Esophagus squamous epithelium (tissue), 5 donors: ENCODE results near the gene WIZ. TPM values are rescaled to one million over a fixed set of nuclear protein-coding genes. Genes with fewer than 3 reads are reported as not detected.
A peak's percentile ranks its signal among the peaks of the same experiment; 100 is the strongest.
"Not testable (repeated sequence)": the region's sequence is repeated elsewhere in the genome, so short reads cannot be mapped to it uniquely, and the experiment has no call there.

Experiments used
- DNase-seq: peaks from one replicate; lab custom pipeline; 2025; lab: John Stamatoyannopoulos, UW
- H3K27ac ChIP-seq, 4 donors: fragments of 200-600 bp; sonication (generic); one replicate each; pipeline ENCODE4 v1.5.1; 2016 to 2019; ENCODE audit warnings: mild to moderate bottlenecking in 1 of 4
- H3K27me3 ChIP-seq, 4 donors: fragments of 200-600 bp; sonication (generic); 1 replicate in 3 of 4; 2 replicates in 1 of 4; pipeline versions ENCODE4 v1.5.1 to v1.6.0; 2017 to 2021; ENCODE audit warnings: antibody characterized with exemption in 1 of 4
- H3K36me3 ChIP-seq, 3 donors: fragments of 200-600 bp; sonication (generic); one replicate each; pipeline ENCODE4 v1.5.1; 2016 to 2019
- H3K4me1 ChIP-seq, 3 donors: fragments of 200-600 bp; sonication (generic); one replicate each; pipeline ENCODE4 v1.5.1; 2017 to 2019
- H3K4me3 ChIP-seq, 4 donors: fragments of 200-600 bp; sonication (generic); 1 replicate in 3 of 4; 2 replicates in 1 of 4; pipeline ENCODE4 v1.5.1; 2016 to 2019; ENCODE audit warnings: mild to moderate bottlenecking in 2 of 4, moderate library complexity in 1 of 4
- H3K9me3 ChIP-seq, 3 donors: fragments of 200-600 bp; sonication (generic); one replicate each; pipeline ENCODE4 v1.5.1; 2016 to 2019
- POLR2A ChIP-seq, 4 donors: fragments of 450-650 bp; IDR thresholded peaks; one replicate each; pipeline ENCODE4 v1.6.1; 2017; ENCODE audit warnings: antibody characterized with exemption in 4 of 4, mild to moderate bottlenecking in 4 of 4, moderate library complexity in 3 of 4
- WGBS, 2 donors: methylation state at CpG; one replicate each; pipeline ENCODE4 v1.1.5; 2018; 5-methylcytosine and 5-hydroxymethylcytosine counted together
- intact Hi-C: fragments of 100-400 bp; cut with DNase I; formaldehyde crosslinking; loops from one replicate; pipeline ENCODE4 v1.15.0; 2022
- total RNA-seq, 4 donors: library from RNA; depleted of rRNA; stranded (reverse); fragments of >200 nt; gene quantifications; one replicate each; pipeline ENCODE4 v1.1.0, GENCODE V29; 2016
- TF ChIP-seq, protein P1 (sequence below), 6 experiments: fragments of 450-650 bp in 4 of 6; fragments of 200-600 bp in 2 of 6; sonication (generic) in 2 of 6; IDR thresholded peaks; one replicate each; pipeline ENCODE4 v1.5.1; 2016 to 2019; ENCODE audit warnings: antibody characterized with exemption in 6 of 6, mild to moderate bottlenecking in 4 of 6, moderate library complexity in 4 of 6
- donor health status: DM: yes; HTN: yes; CAD: no.

The WIZ gene
- total RNA-seq, 4 donors from 2014 or later: 17.2 to 36.5 (median 30.0) TPM

DNA sequence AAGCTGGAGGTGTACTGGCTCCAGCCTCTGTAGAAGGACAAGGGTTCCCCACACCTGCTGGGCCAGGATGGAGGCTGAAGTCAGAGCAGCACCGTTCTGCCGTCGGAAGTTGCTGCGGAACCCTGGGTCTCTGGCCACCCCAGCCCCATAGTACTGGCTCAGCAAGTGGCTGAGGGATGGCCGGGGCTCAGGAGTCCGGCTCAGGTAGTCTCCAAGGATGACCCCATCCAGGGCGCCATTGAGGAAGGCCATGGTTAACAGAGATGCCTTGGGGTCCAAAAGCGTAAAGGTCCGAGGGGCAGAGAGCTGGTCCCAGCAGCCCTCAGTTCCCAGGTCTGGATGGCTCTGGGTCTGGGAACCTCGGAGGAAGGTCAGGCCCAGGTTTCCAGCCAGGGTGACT is 25.9 kb upstream of the WIZ start:
- intact Hi-C loops: no loop called here
- Histone ChIP-seq H3K27ac (no peak overlapping the region), H3K27me3 (peaks cover 0 to 22% (median 0%) of the 10 kb centered on the region in 4 donors), H3K4me1 (peaks cover 0 to 8% (median 0%) of the 10 kb centered on the region in 3 donors), H3K4me3 (no peak overlapping the region), H3K36me3 (no peaks in the 10 kb centered on the region), H3K9me3 (no peaks in the 10 kb centered on the region)
- TF ChIP-seq, protein P1, sequence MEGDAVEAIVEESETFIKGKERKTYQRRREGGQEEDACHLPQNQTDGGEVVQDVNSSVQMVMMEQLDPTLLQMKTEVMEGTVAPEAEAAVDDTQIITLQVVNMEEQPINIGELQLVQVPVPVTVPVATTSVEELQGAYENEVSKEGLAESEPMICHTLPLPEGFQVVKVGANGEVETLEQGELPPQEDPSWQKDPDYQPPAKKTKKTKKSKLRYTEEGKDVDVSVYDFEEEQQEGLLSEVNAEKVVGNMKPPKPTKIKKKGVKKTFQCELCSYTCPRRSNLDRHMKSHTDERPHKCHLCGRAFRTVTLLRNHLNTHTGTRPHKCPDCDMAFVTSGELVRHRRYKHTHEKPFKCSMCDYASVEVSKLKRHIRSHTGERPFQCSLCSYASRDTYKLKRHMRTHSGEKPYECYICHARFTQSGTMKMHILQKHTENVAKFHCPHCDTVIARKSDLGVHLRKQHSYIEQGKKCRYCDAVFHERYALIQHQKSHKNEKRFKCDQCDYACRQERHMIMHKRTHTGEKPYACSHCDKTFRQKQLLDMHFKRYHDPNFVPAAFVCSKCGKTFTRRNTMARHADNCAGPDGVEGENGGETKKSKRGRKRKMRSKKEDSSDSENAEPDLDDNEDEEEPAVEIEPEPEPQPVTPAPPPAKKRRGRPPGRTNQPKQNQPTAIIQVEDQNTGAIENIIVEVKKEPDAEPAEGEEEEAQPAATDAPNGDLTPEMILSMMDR (IDR thresholded peaks at IDR 0.05): no peak
- no peak for TF ChIP-seq POLR2A (IDR thresholded peaks at IDR 0.05)
- no peak for DNase-seq
- 88% methylated on average over 6 of the region's 10 CpGs; no CpG with 5 or more reads in 1 of the 2 donors for WGBS, 2 donors

DNA sequence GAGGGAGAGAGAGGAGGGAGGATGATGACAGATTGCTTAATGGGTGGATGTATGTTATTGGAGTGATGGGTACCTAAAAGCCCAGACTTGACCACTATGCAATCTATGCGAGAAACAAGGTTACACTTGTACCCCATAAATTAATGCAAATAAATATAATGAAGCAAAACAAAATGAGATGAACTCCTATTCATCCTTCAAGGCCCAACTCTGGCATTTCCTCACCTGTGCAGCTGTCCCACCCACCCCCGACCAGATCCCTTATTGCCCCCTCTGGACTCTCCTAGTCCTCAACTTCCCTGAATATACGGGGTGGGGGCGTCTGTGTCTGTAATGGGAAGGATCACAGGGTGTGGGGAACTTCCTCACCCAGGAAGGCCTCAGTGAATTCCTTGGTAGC is 25.4 kb upstream of the WIZ start:
- no peak for TF ChIP-seq POLR2A (IDR thresholded peaks at IDR 0.05)
- TF ChIP-seq, protein P1 (IDR thresholded peaks at IDR 0.05): no peak
- intact Hi-C loops: no loop called here

DNA sequence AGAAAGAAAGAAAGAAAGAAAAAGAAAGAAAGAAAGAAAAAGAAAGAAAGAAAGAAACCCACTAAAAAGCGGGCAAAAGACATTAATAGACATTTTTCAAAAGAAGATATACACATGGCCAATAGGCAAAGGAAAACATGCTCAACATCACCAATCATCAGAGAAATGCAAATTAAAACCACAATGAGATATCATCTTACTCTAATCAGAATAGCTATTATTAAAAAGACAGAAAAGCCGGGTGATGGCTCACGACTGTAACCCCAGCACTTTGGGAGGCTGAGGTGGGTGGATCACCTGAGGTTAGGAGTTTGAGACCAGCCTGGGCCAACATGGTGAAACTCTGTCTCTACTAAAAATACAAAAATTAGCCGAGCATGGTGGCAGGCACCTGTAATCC is 24.1 kb upstream of the WIZ start:
- H3K4me3 ChIP-seq, H3K36me3 ChIP-seq, H3K9me3 ChIP-seq, intact Hi-C loops, DNase-seq, H3K27ac ChIP-seq: not testable (repeated sequence)
- H3K27me3 ChIP-seq: peaks cover 0 to 40% (median 2%) of the 10 kb centered on the region in 4 donors
- 55 to 58% methylated on average over 4 of the region's 4 CpGs for WGBS, 2 donors
- H3K4me1 ChIP-seq: peaks cover 6 to 12% (median 8%) of the 10 kb centered on the region in 3 donors

More for the DNA sequence above, 25.4 kb upstream of the WIZ start:
- DNase-seq: no peak
- Histone ChIP-seq H3K9me3 (no peaks in the 10 kb centered on the region), H3K27me3 (peaks cover 0 to 27% (median 0%) of the 10 kb centered on the region in 4 donors), H3K4me1 (peaks cover 0 to 8% (median 0%) of the 10 kb centered on the region in 3 donors), H3K4me3 (no peak overlapping the region), H3K27ac (no peak overlapping the region), H3K36me3 (no peaks in the 10 kb centered on the region)
- 63 to 71% methylated on average over 4 of the region's 4 CpGs for WGBS, 2 donors

DNA sequence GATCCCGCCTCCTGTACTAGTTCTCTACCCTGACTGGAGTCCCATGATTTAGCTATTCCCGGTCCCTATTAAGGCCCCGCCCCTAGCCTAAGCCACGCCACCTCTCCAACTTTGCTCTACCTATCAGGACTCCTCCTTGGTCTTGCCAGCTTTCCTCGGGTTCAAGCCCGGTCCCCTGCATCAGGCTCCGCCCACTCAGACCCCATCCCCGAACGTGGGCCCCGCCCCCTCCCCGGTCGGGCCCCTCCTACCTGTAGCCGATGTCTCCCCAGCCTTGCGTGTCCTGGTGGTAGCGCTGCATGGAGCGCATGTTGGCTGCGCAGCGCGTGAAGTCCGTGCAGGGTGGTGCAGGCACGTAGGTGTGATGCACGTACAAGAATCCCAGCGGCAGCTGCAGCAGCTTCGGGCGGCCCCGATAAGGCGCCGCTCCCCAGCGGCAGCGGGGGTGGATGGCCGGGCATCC is 21.9 kb upstream of the WIZ start:
- no peaks in the 10 kb centered on the region for H3K36me3 ChIP-seq
- intact Hi-C loops: no loop called here

DNA sequence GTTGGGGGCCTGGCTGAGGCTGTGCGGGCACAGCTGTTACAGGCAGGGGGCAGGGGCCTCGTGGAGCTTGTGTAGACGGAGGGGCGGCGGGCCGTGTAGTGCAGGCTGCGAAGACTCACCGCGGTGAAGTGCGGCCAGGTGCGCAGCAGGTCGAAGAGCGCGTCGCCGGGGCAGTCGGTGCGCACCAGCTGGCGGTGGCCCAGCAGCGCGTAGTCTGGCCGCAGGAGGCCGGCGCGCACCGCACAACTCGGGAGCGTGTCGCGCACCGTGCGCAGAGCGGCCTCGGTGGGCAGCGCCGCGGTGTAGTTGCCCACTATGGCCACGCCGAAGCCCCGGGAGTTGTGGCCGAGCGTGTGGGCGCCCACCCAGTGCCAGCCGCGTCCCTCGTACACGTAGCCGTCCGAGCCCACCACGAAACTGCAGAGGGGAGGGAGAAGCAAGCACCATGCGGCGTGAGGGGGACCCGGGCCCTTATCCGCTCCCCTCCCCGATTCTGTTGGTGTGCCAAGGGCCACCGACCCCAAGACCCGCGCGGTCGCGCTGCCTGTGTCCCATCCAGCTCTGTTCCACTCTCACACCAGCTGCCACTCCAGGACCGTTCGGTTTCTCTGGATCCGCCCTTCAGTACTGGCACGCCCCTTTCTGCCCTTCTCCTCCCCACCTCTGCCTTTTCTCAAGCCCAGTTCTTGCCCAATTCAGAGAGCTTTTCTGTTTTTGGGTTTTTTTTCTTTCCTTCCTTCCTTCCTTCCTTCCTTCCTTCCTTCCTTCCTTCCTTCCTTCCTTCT is 19.9 kb upstream of the WIZ start:
- Histone ChIP-seq H3K4me3 (peak overlapping the region; percentile 2 to 55 (median 29)), H3K9me3 (no peaks in the 10 kb centered on the region), H3K36me3 (no peaks in the 10 kb centered on the region), H3K27me3 (peaks cover 0 to 67% (median 2%) of the 10 kb centered on the region in 4 donors), H3K4me1 (peaks cover 7 to 30% (median 8%) of the 10 kb centered on the region in 3 donors), H3K27ac (no peak overlapping the region)
- WGBS, 2 donors: 0 to 17% methylated on average over 12 to 38 of the region's 65 CpGs
- TF ChIP-seq, protein P1 (IDR thresholded peaks at IDR 0.05): no peak
- TF ChIP-seq POLR2A (IDR thresholded peaks at IDR 0.05): no peak
- DNase-seq: no peak
- intact Hi-C loops: no loop called here

More for the DNA sequence above, 21.9 kb upstream of the WIZ start:
- DNase-seq: no peak
- H3K9me3 ChIP-seq: no peaks in the 10 kb centered on the region
- no peak overlapping the region for H3K4me3 ChIP-seq
- WGBS, 2 donors: 49 to 63% methylated on average over 12 to 14 of the region's 31 CpGs
- TF ChIP-seq, protein P1 (IDR thresholded peaks at IDR 0.05): no peak
- no peak for TF ChIP-seq POLR2A (IDR thresholded peaks at IDR 0.05)
- H3K27ac ChIP-seq: no peak overlapping the region
- peaks cover 0 to 62% (median 2%) of the 10 kb centered on the region in 4 donors for H3K27me3 ChIP-seq
- H3K4me1 ChIP-seq: peaks cover 6 to 22% (median 8%) of the 10 kb centered on the region in 3 donors
